AG04449 (cell line): ENCODE data around the gene CD81.

Experiments used
- CTCF ChIA-PET: fragments of 350-600 bp; formaldehyde crosslinking; extraction: SDS; loops from one replicate; lab custom pipeline; 2021; ENCODE audit warnings: antibody characterized with exemption; lab: Yijun Ruan, JAX
- POLR2A ChIA-PET: fragments of 400-600, 350-600 bp; formaldehyde crosslinking; extraction: SDS; loops from one replicate; lab custom pipeline; 2020; ENCODE audit warnings: antibody characterized with exemption, inconsistent platforms; lab: Yijun Ruan, JAX
- DNase-seq: peaks from one replicate; pipeline ENCODE4 v3.0.0-alpha.2; 2010; ENCODE audit warnings: low read depth, low spot score
- H3K4me3 ChIP-seq: 2 replicates; pipeline ENCODE4 v1.5.1; 2011; ENCODE audit warnings: low read depth, mild to moderate bottlenecking, control low read depth, low read length
- TF ChIP-seq, protein P1 (sequence below): IDR thresholded peaks from one replicate; pipeline ENCODE4 v1.5.1; 2011; ENCODE audit warnings: mild to moderate bottlenecking, moderate library complexity, low read length, control low read depth, inconsistent platforms; ENCODE audit not compliant: insufficient read depth; ENCODE audit errors: missing control alignments

The CD81 gene

GRCh38 chr11:2401436-2401984, 24.4 kb downstream of the CD81 start:
- ChIA-PET CTCF (interaction anchor here (0.9 to 9.0 kb wide), 11 partner anchors 8 to 749 kb away, joined by 3 to 70 read pairs (median 7); partner anchors contain the start of genes C11orf21, CD81 and TSPAN32), POLR2A (interaction anchor here (0.7 to 4.3 kb wide), 3 partner anchors 14 to 529 kb away, joined by 3 to 32 read pairs (median 14); partner anchors contain the start of gene CD81)
- TF ChIP-seq, protein P1, sequence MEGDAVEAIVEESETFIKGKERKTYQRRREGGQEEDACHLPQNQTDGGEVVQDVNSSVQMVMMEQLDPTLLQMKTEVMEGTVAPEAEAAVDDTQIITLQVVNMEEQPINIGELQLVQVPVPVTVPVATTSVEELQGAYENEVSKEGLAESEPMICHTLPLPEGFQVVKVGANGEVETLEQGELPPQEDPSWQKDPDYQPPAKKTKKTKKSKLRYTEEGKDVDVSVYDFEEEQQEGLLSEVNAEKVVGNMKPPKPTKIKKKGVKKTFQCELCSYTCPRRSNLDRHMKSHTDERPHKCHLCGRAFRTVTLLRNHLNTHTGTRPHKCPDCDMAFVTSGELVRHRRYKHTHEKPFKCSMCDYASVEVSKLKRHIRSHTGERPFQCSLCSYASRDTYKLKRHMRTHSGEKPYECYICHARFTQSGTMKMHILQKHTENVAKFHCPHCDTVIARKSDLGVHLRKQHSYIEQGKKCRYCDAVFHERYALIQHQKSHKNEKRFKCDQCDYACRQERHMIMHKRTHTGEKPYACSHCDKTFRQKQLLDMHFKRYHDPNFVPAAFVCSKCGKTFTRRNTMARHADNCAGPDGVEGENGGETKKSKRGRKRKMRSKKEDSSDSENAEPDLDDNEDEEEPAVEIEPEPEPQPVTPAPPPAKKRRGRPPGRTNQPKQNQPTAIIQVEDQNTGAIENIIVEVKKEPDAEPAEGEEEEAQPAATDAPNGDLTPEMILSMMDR = no peak
- peak overlapping the region; percentile 99 for H3K4me3 ChIP-seq
- no peak for DNase-seq

DNA sequence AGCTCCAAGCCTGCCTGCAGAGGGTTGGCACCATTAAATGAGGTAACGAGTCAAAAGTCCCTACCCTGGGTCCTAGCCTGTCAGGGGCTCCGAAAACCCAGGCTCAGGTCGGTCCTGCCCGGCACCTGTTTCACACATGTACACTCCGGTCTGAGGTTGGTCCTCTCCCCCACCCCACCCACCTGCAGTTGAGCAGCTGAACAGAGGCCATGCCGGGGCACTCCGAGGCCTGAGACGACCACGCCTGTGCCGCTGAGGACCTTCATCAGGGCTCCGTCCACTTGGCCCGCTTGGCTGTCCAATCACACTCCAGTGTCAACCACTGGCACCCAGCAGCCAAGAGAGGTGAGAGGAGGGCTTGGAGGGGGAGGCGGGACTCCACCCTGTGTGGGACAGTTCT, 25.0 kb downstream of the CD81 start:
- TF ChIP-seq, protein P1 = no peak
- CTCF ChIA-PET = interaction anchor here (1.1 to 9.0 kb wide), 5 partner anchors 17 to 491 kb away, joined by 3 to 70 read pairs (median 21); partner anchors contain the start of genes C11orf21 and TSPAN32
- no peak for DNase-seq
- POLR2A ChIA-PET = no interaction called here
- H3K4me3 ChIP-seq = peak overlapping the region; percentile 99

DNA sequence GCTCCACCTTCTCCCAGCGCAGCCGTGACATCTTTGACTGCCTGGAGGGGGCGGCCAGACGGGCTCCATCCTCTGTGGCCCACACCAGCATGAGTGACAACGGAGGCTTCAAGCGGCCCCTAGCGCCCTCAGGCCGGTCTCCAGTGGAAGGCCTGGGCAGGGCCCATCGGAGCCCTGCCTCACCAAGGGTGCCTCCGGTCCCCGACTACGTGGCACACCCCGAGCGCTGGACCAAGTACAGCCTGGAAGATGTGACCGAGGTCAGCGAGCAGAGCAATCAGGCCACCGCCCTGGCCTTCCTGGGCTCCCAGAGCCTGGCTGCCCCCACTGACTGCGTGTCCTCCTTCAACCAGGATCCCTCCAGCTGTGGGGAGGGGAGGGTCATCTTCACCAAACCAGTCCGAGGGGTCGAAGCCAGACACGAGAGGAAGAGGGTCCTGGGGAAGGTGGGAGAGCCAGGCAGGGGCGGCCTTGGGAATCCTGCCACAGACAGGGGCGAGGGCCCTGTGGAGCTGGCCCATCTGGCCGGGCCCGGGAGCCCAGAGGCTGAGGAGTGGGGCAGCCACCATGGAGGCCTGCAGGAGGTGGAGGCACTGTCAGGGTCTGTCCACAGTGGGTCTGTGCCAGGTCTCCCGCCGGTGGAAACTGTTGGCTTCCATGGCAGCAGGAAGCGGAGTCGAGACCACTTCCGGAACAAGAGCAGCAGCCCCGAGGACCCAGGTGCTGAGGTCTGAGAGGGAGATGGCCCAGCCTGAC, 26.0 kb downstream of the CD81 start:
- no peak overlapping the region for H3K4me3 ChIP-seq
- ChIA-PET CTCF (interaction anchor here (1.2 to 9.0 kb wide), 4 partner anchors 16 to 205 kb away, joined by 4 to 70 read pairs (median 41); partner anchors contain the start of genes C11orf21 and TSPAN32), POLR2A (no interaction called here)
- TF ChIP-seq, protein P1 = no peak
- no peak for DNase-seq

DNA sequence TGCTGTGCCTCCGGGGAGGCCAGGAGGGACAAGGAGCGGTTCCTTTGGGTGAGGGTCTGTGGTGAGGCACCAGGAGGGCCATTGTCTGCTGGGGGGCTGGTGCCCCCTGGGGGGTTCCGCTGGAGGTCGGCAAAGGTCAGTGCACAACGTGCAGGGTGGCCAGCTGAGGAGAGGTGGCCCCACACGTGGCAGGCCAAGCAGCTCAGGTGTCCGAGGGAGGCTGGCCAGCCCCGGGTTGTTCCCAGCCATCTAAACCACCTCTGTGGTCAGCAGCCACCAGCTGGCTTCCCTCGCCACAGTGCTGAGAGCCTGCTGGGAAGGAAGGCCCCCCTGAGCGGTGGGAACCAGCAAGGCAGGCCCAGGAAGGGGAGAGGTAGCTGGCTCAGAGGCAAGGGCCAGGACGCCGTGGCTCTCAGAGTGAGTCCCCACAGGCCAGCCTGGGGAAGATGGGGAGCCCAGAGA, 27.7 kb downstream of the CD81 start:
- no peak overlapping the region for H3K4me3 ChIP-seq
- TF ChIP-seq, protein P1 = no peak
- CTCF ChIA-PET = interaction anchor here (1.0 to 9.0 kb wide), 3 partner anchors 15 to 486 kb away, joined by 3 to 70 read pairs (median 3); no protein-coding TSS in a partner anchor
- POLR2A ChIA-PET = no interaction called here
- no peak for DNase-seq

GRCh38 chr11:2406451-2406850, 29.3 kb downstream of the CD81 start:
- POLR2A ChIA-PET = no interaction called here
- no peak for DNase-seq
- H3K4me3 ChIP-seq = no peak overlapping the region
- TF ChIP-seq, protein P1 = no peak
- CTCF ChIA-PET = interaction anchor here (9.0 kb wide), 1 partner anchor 13 kb away, joined by 70 read pairs; no protein-coding TSS in a partner anchor
